ENCODE results near the gene SUCO. TPM values are rescaled to one million over a fixed set of nuclear protein-coding genes. Genes with fewer than 3 reads are reported as not detected.

SUCO gene
- total and polyA plus RNA-seq, 2 of the 4 experiments (the other 2 are of a cell fraction) = 11.4 to 21.5 TPM

GRCh38 chr1:172515436-172515835 lies 17.5 kb upstream of the SUCO start:
- no peak overlapping the region for H4K8ac ChIP-seq (ENCODE audit: low read depth in 2 of 2, low read length in 2 of 2)
- BruUV-seq (replicated peaks) = no TSS peak
- intact Hi-C loops (cut with micrococcal nuclease) = no loop called here

More at GRCh38 chr1:172515436-172515835, 17.5 kb upstream of the SUCO start:
- H3K27ac ChIP-seq (ENCODE audit: insufficient read depth, low read length) = no peak overlapping the region
- H2AK9ac ChIP-seq (replicated peaks; ENCODE audit: low read depth, low read length, poor library complexity) = no peak overlapping the region
- H4K5ac ChIP-seq (ENCODE audit: low read depth, low read length) = no peak overlapping the region
- no peak overlapping the region for H3K14ac ChIP-seq (replicated peaks; ENCODE audit: low read depth, low read length)
- H3K4me2 ChIP-seq (ENCODE audit: low read depth, low read length) = no peak overlapping the region
- no peak overlapping the region for H3K56ac ChIP-seq (ENCODE audit: extremely low read depth, insufficient read depth, low read length)
- H3K23ac ChIP-seq (ENCODE audit: low read depth, low read length) = no peak overlapping the region
- TF ChIP-seq POLR2A (IDR thresholded peaks at IDR 0.05; ENCODE audit: low read depth, low read length) = no peak
- TF ChIP-seq CEBPB (IDR thresholded peaks at IDR 0.05; ENCODE audit: low read depth, low read length) = no peak
- TF ChIP-seq FOS (IDR thresholded peaks at IDR 0.05; ENCODE audit: low read depth, low read length) = no peak
- TF ChIP-seq RCOR1 (IDR thresholded peaks at IDR 0.05; ENCODE audit: insufficient replicate concordance, low read length) = no peak
- TF ChIP-seq MXI1 (IDR thresholded peaks at IDR 0.05; ENCODE audit: borderline replicate concordance, low read depth, low read length) = no peak
- TF ChIP-seq MAFK (IDR thresholded peaks at IDR 0.05; ENCODE audit: low read depth, low read length) = no peak
- no peak for TF ChIP-seq CTCF (conservative IDR thresholded peaks at IDR 0.05; ENCODE audit: low read depth, low read length)
- TF ChIP-seq RFX5 (IDR thresholded peaks at IDR 0.05; ENCODE audit: low read depth, low read length) = no peak
- TF ChIP-seq NFE2L2 (IDR thresholded peaks at IDR 0.05; ENCODE audit: low read depth, low read length) = no peak
- no peak for TF ChIP-seq RAD21 (IDR thresholded peaks at IDR 0.05; ENCODE audit: low read length)
- TF ChIP-seq ELK1 (IDR thresholded peaks at IDR 0.05; ENCODE audit: borderline replicate concordance, low read depth, low read length) = no peak
- no peak for TF ChIP-seq MAZ (IDR thresholded peaks at IDR 0.05; ENCODE audit: borderline replicate concordance, low read depth, low read length)
- no peak overlapping the region for H2BK5ac ChIP-seq (ENCODE audit: low read depth, low read length, poor library complexity, severe bottlenecking)
- no peaks in the 10 kb centered on the region for H3K36me3 ChIP-seq (ENCODE audit: control insufficient read depth, insufficient read depth, low read length)
- no peak overlapping the region for H2BK20ac ChIP-seq (ENCODE audit: low read depth, low read length)
- in situ Hi-C loops (cut with MboI; ENCODE audit: low sequenced_read_pairs) (no loop called here), dilution Hi-C loops (cut with HindIII; ENCODE audit: low sequenced_read_pairs, unreplicated experiment) (no loop called here)
- no peaks in the 10 kb centered on the region for H4K20me1 ChIP-seq (ENCODE audit: insufficient read depth, low read length)
- H3K4ac ChIP-seq (ENCODE audit: low read depth, low read length) = no peak overlapping the region
- no peak overlapping the region for H3K9ac ChIP-seq (ENCODE audit: low read depth, low read length)
- DNase-seq (no peak), ATAC-seq (ENCODE audit: low read depth) (no peak)
- POLR2A ChIA-PET (ENCODE audit: unreplicated experiment) = interaction anchor here (0.6 kb wide), 1 partner anchor 1795 kb away, joined by 3 read pairs; no protein-coding TSS in a partner anchor
- no peak overlapping the region for H2AK5ac ChIP-seq (ENCODE audit: low read depth, low read length)
- no peak overlapping the region for H2BK15ac ChIP-seq (ENCODE audit: low read depth, low read length)
- peaks cover 1% of the 10 kb centered on the region; the same call in 1 of the 2 replicates for H3K9me3 ChIP-seq (ENCODE audit: control insufficient read depth, insufficient read depth, low read length)
- no peaks in the 10 kb centered on the region for H3K4me1 ChIP-seq (ENCODE audit: control insufficient read depth, insufficient read depth, low read length)
- no peaks in the 10 kb centered on the region for H3K9me1 ChIP-seq (ENCODE audit: insufficient read depth, low read length)
- H2AFZ ChIP-seq (replicated peaks; ENCODE audit: low read length, poor library complexity) = no peak overlapping the region
- CTCF ChIA-PET = no interaction called here
- no peak overlapping the region for H3K4me3 ChIP-seq (ENCODE audit: insufficient read depth, low read depth, low read length)
- no peak overlapping the region for H4K91ac ChIP-seq (ENCODE audit: insufficient read depth, low read depth, low read length)
- H3K18ac ChIP-seq (ENCODE audit: low read depth, low read length) = no peak overlapping the region
- peaks cover 10% of the 10 kb centered on the region for H3K27me3 ChIP-seq (ENCODE audit: control insufficient read depth, insufficient read depth, low read length)
- H2BK120ac ChIP-seq (ENCODE audit: low read depth, low read length) = no peak overlapping the region
- H3K79me1 ChIP-seq (ENCODE audit: low read depth in 1 of 2, low read length in 2 of 2) = no peaks in the 10 kb centered on the region

Data from IMR-90 (cell line).